ENCODE data around the gene IFNA2. TPM values are rescaled to one million over a fixed set of nuclear protein-coding genes. Genes with fewer than 3 reads are reported as not detected.
A peak's percentile ranks its signal among the peaks of the same experiment; 100 is the strongest.

Gene IFNA2
- total RNA-seq, 1 donor from 2014 or later, result not detected

DNA sequence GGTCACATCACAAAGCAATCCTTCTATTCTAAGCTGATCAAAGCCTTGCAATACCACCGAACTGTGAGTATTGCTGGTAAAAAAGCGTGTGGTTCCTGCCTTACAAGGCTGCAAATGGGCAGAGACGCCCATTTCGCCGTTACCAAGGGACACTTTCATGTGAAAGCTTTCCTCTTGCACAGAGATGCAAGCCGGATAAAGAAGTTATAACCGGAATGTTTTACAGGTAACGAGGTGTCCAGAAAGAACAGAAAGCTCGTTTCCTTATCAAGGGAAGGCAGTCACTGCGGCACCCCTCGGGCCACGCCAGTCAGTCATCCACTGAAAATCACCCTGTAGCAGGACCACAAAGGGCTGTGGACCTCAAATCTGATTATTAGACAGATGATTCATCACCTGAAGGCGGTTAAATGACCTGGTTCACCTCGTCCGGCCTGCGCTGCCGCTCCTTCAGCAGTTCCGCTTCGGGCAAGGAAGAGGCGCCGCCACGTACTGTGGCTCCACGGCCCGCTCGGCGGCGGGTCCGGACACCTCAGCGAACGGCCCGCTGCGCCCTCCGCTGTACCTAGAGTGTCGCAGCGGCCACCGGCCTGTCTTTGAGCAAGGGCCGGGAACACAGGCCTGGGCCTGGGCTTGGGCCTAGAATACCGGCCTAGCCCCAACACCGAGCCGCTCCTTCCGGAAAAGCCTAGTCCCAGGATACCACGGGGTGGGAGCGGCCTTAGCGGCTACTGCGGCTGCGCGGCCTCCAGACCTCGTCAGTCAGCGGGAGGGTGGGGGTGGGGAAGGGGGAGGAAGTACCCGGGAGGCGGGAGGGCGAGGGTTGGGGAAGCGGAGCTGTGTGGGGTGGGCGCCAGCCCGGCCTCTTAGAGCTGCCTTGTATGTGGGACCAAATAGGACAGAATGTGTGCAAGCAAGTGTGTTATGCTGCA lies 50.2 kb downstream of the IFNA2 start, which contains the start of gene KLHL9:
KLHL9 (minus strand) TSS at position 704 of the 932 bp plus-strand sequence; CDS start at position 159, 545 bp downstream.
- Mint-ChIP-seq H3K27me3 (ENCODE audit: unreplicated experiment) (peaks cover 23% of the 10 kb centered on the region), H3K9me3 (ENCODE audit: unreplicated experiment) (no peaks in the 10 kb centered on the region), H3K27ac (ENCODE audit: unreplicated experiment) (peak within 1 kb of the TSS; percentile 92), H3K36me3 (ENCODE audit: unreplicated experiment) (peaks cover 6% of the 10 kb centered on the region), H3K4me3 (ENCODE audit: unreplicated experiment) (peak within 1 kb of the TSS; percentile 87), H3K4me1 (ENCODE audit: unreplicated experiment) (peaks cover 44% of the 10 kb centered on the region)
- TF ChIP-seq, protein P1, sequence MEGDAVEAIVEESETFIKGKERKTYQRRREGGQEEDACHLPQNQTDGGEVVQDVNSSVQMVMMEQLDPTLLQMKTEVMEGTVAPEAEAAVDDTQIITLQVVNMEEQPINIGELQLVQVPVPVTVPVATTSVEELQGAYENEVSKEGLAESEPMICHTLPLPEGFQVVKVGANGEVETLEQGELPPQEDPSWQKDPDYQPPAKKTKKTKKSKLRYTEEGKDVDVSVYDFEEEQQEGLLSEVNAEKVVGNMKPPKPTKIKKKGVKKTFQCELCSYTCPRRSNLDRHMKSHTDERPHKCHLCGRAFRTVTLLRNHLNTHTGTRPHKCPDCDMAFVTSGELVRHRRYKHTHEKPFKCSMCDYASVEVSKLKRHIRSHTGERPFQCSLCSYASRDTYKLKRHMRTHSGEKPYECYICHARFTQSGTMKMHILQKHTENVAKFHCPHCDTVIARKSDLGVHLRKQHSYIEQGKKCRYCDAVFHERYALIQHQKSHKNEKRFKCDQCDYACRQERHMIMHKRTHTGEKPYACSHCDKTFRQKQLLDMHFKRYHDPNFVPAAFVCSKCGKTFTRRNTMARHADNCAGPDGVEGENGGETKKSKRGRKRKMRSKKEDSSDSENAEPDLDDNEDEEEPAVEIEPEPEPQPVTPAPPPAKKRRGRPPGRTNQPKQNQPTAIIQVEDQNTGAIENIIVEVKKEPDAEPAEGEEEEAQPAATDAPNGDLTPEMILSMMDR (IDR thresholded peaks at IDR 0.05), result no peak
- DNase-seq (ENCODE audit: extremely low spot score, unreplicated experiment), result peak; percentile 97

Other genes with a start within 250 kb of the IFNA2 start
- gene IFNW1, start 243.6 kb downstream of the IFNA2 start, total RNA-seq, result not detected in 2 replicates
- gene IFNA21, start 218.7 kb downstream of the IFNA2 start, total RNA-seq, result not detected in 2 replicates
- gene IFNA4, start 197.8 kb downstream of the IFNA2 start, total RNA-seq, result not detected in 2 replicates
- gene IFNA7, start 183.2 kb downstream of the IFNA2 start, total RNA-seq, result not detected in 2 replicates
- gene IFNA10, start 178.3 kb downstream of the IFNA2 start, total RNA-seq, result not detected in 2 replicates
- not detected in 2 replicates for gene IFNA16, start 168.1 kb downstream of the IFNA2 start, total RNA-seq
- not detected in 2 replicates for gene IFNA17, start 157.2 kb downstream of the IFNA2 start, total RNA-seq
- gene IFNA14, start 145.4 kb downstream of the IFNA2 start, total RNA-seq, result not detected in 2 replicates
- not detected in 2 replicates for gene IFNA5, start 80.1 kb downstream of the IFNA2 start, total RNA-seq
- 33.6 and 35.2 TPM in 2 replicates for gene KLHL9, start 50.0 kb downstream of the IFNA2 start, total RNA-seq
- not detected in 2 replicates for gene IFNA6, start 34.5 kb downstream of the IFNA2 start, total RNA-seq
- gene IFNA13, start 17.3 kb downstream of the IFNA2 start, total RNA-seq, result not detected in 2 replicates
- not detected in 2 replicates for gene IFNA8, start 23.7 kb upstream of the IFNA2 start, total RNA-seq
- gene IFNA1, start 55.0 kb upstream of the IFNA2 start, total RNA-seq, result not detected in 2 replicates
- not detected in 2 replicates for gene IFNE, start 96.9 kb upstream of the IFNA2 start, total RNA-seq